ENCODE measurements around the gene GLB1L3.

Gene GLB1L3

GRCh38 chr11:134366254-134366653, 90.1 kb downstream of the GLB1L3 start:
- Histone ChIP-seq H3K9me3 (ENCODE audit: control insufficient read depth in 1 of 2, low read length in 2 of 2) (no peaks in the 10 kb centered on the region), H3K27me3 (ENCODE audit: control insufficient read depth in 1 of 2, insufficient read depth in 2 of 2, low read length in 2 of 2) (no peaks in the 10 kb centered on the region), H3K9ac (ENCODE audit: low read depth in 1 of 2, low read length in 2 of 2) (no peak overlapping the region), H3K27ac (ENCODE audit: low read depth, low read length) (no peak overlapping the region), H3K4me1 (ENCODE audit: control insufficient read depth in 1 of 2, insufficient read depth in 2 of 2, low read length in 2 of 2) (no peaks in the 10 kb centered on the region), H3K36me3 (ENCODE audit: control insufficient read depth in 1 of 2, insufficient read depth in 2 of 2, low read length in 2 of 2) (no peaks in the 10 kb centered on the region), H3K4me3 (ENCODE audit: low read depth in 1 of 2, low read length in 2 of 2) (no peak overlapping the region)

- Histone ChIP-seq H3K4me3 (ENCODE audit: low read depth in 1 of 2, low read length in 2 of 2) (no peak overlapping the region), H3K9ac (ENCODE audit: low read depth in 1 of 2, low read length in 2 of 2) (no peak overlapping the region), H3K9me3 (ENCODE audit: control insufficient read depth in 1 of 2, low read length in 2 of 2) (no peaks in the 10 kb centered on the region), H3K36me3 (ENCODE audit: control insufficient read depth in 1 of 2, insufficient read depth in 2 of 2, low read length in 2 of 2) (no peaks in the 10 kb centered on the region), H3K4me1 (ENCODE audit: control insufficient read depth in 1 of 2, insufficient read depth in 2 of 2, low read length in 2 of 2) (no peaks in the 10 kb centered on the region), H3K27ac (ENCODE audit: low read depth, low read length) (no peak overlapping the region), H3K27me3 (ENCODE audit: control insufficient read depth in 1 of 2, insufficient read depth in 2 of 2, low read length in 2 of 2) (no peaks in the 10 kb centered on the region)
Measured at GRCh38 chr11:134367781-134368180, 91.6 kb downstream of the GLB1L3 start.

Measured in duodenal mucosa (tissue), 2 donors.